Measurements from ENCODE around the gene CFAP43. TPM values are rescaled to one million over a fixed set of nuclear protein-coding genes. Genes with fewer than 3 reads are reported as not detected.

CFAP43 gene
- total RNA-seq, 1 donor from 2014 or later = 0.56 TPM

GRCh38 chr10:104199567-104199966 is 32.6 kb downstream of the CFAP43 start:
- Mint-ChIP-seq H3K4me1 (ENCODE audit: unreplicated experiment) (peaks cover 2% of the 10 kb centered on the region), H3K27me3 (ENCODE audit: unreplicated experiment) (no peaks in the 10 kb centered on the region), H3K9me3 (ENCODE audit: unreplicated experiment) (no peaks in the 10 kb centered on the region), H3K4me3 (ENCODE audit: unreplicated experiment) (no peak overlapping the region), H3K36me3 (ENCODE audit: low read depth, unreplicated experiment) (no peaks in the 10 kb centered on the region), H3K27ac (ENCODE audit: unreplicated experiment) (no peak overlapping the region)
- no peak for TF ChIP-seq CTCF (IDR thresholded peaks at IDR 0.05; ENCODE audit: unreplicated experiment)
- no peak for DNase-seq (ENCODE audit: low spot score)

GRCh38 chr10:104197364-104197763 is 34.8 kb downstream of the CFAP43 start:
- DNase-seq (ENCODE audit: low spot score) = no peak
- no peaks in the 10 kb centered on the region for H3K36me3 Mint-ChIP-seq (ENCODE audit: low read depth, unreplicated experiment)
- no peak overlapping the region for H3K27ac Mint-ChIP-seq (ENCODE audit: unreplicated experiment)
- no peak overlapping the region for H3K4me3 Mint-ChIP-seq (ENCODE audit: unreplicated experiment)
- no peak for TF ChIP-seq CTCF (IDR thresholded peaks at IDR 0.05; ENCODE audit: unreplicated experiment)
- peaks cover 2% of the 10 kb centered on the region for H3K4me1 Mint-ChIP-seq (ENCODE audit: unreplicated experiment)
- no peaks in the 10 kb centered on the region for H3K27me3 Mint-ChIP-seq (ENCODE audit: unreplicated experiment)
- H3K9me3 Mint-ChIP-seq (ENCODE audit: unreplicated experiment) = no peaks in the 10 kb centered on the region

- no peak for DNase-seq (ENCODE audit: low spot score)
- no peak for TF ChIP-seq CTCF (IDR thresholded peaks at IDR 0.05; ENCODE audit: unreplicated experiment)
- H3K4me1 Mint-ChIP-seq (ENCODE audit: unreplicated experiment) = peaks cover 2% of the 10 kb centered on the region
- no peaks in the 10 kb centered on the region for H3K9me3 Mint-ChIP-seq (ENCODE audit: unreplicated experiment)
- no peaks in the 10 kb centered on the region for H3K27me3 Mint-ChIP-seq (ENCODE audit: unreplicated experiment)
- no peak overlapping the region for H3K4me3 Mint-ChIP-seq (ENCODE audit: unreplicated experiment)
- no peaks in the 10 kb centered on the region for H3K36me3 Mint-ChIP-seq (ENCODE audit: low read depth, unreplicated experiment)
- H3K27ac Mint-ChIP-seq (ENCODE audit: unreplicated experiment) = no peak overlapping the region
These were observed 36.5 kb downstream of the CFAP43 start for GRCh38 chr10:104195706-104196105.

- no peaks in the 10 kb centered on the region for H3K9me3 Mint-ChIP-seq (ENCODE audit: unreplicated experiment)
- peaks cover 7% of the 10 kb centered on the region for H3K4me1 Mint-ChIP-seq (ENCODE audit: unreplicated experiment)
- DNase-seq (ENCODE audit: low spot score) = no peak
- no peak overlapping the region for H3K4me3 Mint-ChIP-seq (ENCODE audit: unreplicated experiment)
- no peak overlapping the region for H3K27ac Mint-ChIP-seq (ENCODE audit: unreplicated experiment)
- TF ChIP-seq CTCF (IDR thresholded peaks at IDR 0.05; ENCODE audit: unreplicated experiment) = no peak
- H3K36me3 Mint-ChIP-seq (ENCODE audit: low read depth, unreplicated experiment) = no peaks in the 10 kb centered on the region
- no peaks in the 10 kb centered on the region for H3K27me3 Mint-ChIP-seq (ENCODE audit: unreplicated experiment)
These were observed 38.4 kb downstream of the CFAP43 start for GRCh38 chr10:104193787-104194186.

GRCh38 chr10:104190695-104191094 is 41.5 kb downstream of the CFAP43 start:
- H3K27ac Mint-ChIP-seq (ENCODE audit: unreplicated experiment) = no peak overlapping the region

More at GRCh38 chr10:104190695-104191094, 41.5 kb downstream of the CFAP43 start:
- Mint-ChIP-seq H3K27me3 (ENCODE audit: unreplicated experiment) (no peaks in the 10 kb centered on the region), H3K9me3 (ENCODE audit: unreplicated experiment) (no peaks in the 10 kb centered on the region), H3K4me1 (ENCODE audit: unreplicated experiment) (peaks cover 14% of the 10 kb centered on the region), H3K36me3 (ENCODE audit: low read depth, unreplicated experiment) (no peaks in the 10 kb centered on the region), H3K4me3 (ENCODE audit: unreplicated experiment) (no peak overlapping the region)
- no peak for TF ChIP-seq CTCF (IDR thresholded peaks at IDR 0.05; ENCODE audit: unreplicated experiment)
- no peak for DNase-seq (ENCODE audit: low spot score)
